ENCODE measurements around the gene CLCN7.
"Not testable (repeated sequence)": the region's sequence is repeated elsewhere in the genome, so short reads cannot be mapped to it uniquely, and the experiment has no call there.

- not testable (repeated sequence) for TF ChIP-seq MAX (IDR thresholded peaks at IDR 0.05); EZH2 (IDR thresholded peaks at IDR 0.05); CTCF (IDR thresholded peaks at IDR 0.05 in 2 of 3, conservative IDR thresholded peaks at IDR 0.05 in 1 of 3; ENCODE audit: borderline replicate concordance in 1 of 3, insufficient read depth in 1 of 3, low read depth in 2 of 3, low read length in 2 of 3); JUND (IDR thresholded peaks at IDR 0.05); POLR2A (IDR thresholded peaks at IDR 0.05; ENCODE audit: borderline replicate concordance, extremely low read depth, insufficient read depth, insufficient read length); REST (IDR thresholded peaks at IDR 0.05; ENCODE audit: low read depth); EGR1 (IDR thresholded peaks at IDR 0.05; ENCODE audit: low read depth)
Observed at GRCh38 chr16:1478937-1479336, 4.1 kb upstream of the CLCN7 start.
